ENCODE measurements around the gene REX1BD. TPM values are rescaled to one million over a fixed set of nuclear protein-coding genes. Genes with fewer than 3 reads are reported as not detected.
"Not testable (repeated sequence)": the region's sequence is repeated elsewhere in the genome, so short reads cannot be mapped to it uniquely, and the experiment has no call there.

Gene REX1BD
- total RNA-seq, result 10 to 100 TPM; 62.9 to 68.5 TPM

DNA sequence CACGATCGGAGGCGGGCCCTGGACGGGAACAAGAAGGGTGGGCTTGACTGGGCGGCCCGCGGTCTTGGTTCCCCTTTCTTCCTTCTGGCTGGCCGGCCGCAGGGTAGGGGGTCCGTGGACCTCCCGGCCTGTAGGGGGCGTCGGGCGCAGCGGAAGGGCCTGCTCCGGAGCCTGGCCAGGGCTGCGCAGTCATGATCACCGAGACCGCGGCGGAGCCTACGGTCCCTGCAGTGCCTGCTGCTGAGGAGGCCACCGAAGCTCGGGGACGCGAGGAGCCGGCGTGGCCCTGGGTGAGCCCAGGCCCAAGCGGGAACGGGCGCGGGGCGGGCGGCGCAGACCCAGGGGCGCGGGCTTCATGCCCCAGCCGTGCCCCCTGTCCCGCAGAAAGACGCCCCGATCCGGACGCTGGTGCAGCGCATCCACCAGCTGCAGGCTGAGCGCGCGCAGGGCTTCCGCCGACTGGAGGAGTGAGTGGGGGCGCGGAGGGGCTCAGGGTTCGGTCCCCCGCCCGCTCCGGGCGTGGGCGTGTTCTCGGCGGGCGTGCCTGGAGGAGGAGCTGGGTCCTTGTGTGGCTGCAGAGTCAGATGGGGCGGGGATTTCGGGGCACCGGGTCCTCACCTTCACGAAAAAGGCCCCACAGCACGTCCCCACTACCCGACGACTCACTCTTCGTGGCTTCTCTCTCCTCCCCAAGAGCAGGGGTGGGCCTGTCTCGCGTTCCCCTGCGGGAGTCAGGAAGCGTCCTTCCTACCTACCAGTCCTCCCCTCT is at the start of gene REX1BD:
TSS of gene REX1BD (plus strand) at position 188 of the 769 bp plus-strand sequence. CDS start at position 192, 4 bp downstream.
- peaks cover 27% of the 10 kb centered on the region for H3K4me1 Mint-ChIP-seq (ENCODE audit: low read depth)
- intact Hi-C loops (cut with micrococcal nuclease), result loop anchor here (1.0 to 5.0 kb wide), 8 partner anchors 17 to 331 kb away; partner anchors contain the start of genes COPE, DDX49, ELL and KLHL26
- peak within 1 kb of the TSS; percentile 87 for H3K4me3 Mint-ChIP-seq
- H3K36me3 Mint-ChIP-seq (ENCODE audit: low read depth), result peaks cover 6% of the 10 kb centered on the region
- H3K27ac Mint-ChIP-seq, result peak within 1 kb of the TSS; percentile 87
- CTCF ChIA-PET, result interaction anchor here (0.6 to 4.4 kb wide), 22 partner anchors 8 to 550 kb away, joined by 3 to 39 read pairs (median 3); partner anchors contain the start of genes COPE, CRTC1, DDX49 and ELL
- peak; percentile 83 for DNase-seq
- H3K27me3 Mint-ChIP-seq (ENCODE audit: low read depth), result no peaks in the 10 kb centered on the region
- no peaks in the 10 kb centered on the region for H3K9me3 Mint-ChIP-seq

- CTCF ChIA-PET, result no interaction called here
- Mint-ChIP-seq H3K9me3 (no peaks in the 10 kb centered on the region), H3K27me3 (ENCODE audit: low read depth) (no peaks in the 10 kb centered on the region), H3K4me3 (no peak overlapping the region), H3K27ac (no peak overlapping the region), H3K4me1 (ENCODE audit: low read depth) (peaks cover 18% of the 10 kb centered on the region), H3K36me3 (ENCODE audit: low read depth) (peaks cover 7% of the 10 kb centered on the region)
- intact Hi-C loops (cut with micrococcal nuclease), result no loop called here
- no peak for DNase-seq
Observed at GRCh38 chr19:18539372-18539771, 49.2 kb upstream of the REX1BD start.

DNA sequence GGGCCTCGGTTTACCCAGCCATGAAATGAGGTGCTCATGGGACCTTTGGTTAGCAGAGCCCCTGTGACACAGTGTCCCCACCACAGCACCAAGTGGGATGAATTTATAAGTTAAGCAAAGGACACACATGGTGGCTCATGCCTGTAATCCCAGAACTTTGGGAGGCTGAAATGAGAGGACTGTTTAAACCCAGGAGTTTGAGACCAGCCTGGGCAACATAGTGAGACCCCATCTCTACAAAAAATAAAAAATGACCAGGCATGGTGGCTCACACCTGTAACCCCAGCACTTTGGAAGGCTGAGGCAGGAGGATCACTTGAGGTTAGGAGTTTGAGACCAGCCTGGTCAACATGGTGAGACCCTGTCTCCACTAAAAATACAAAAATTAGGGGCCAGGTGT is 48.4 kb upstream of the REX1BD start:
- not testable (repeated sequence) for H3K9me3 Mint-ChIP-seq
- CTCF ChIA-PET, result interaction anchor here (0.6 kb wide), 1 partner anchor 28 kb away, joined by 3 read pairs; no protein-coding TSS in a partner anchor

DNA sequence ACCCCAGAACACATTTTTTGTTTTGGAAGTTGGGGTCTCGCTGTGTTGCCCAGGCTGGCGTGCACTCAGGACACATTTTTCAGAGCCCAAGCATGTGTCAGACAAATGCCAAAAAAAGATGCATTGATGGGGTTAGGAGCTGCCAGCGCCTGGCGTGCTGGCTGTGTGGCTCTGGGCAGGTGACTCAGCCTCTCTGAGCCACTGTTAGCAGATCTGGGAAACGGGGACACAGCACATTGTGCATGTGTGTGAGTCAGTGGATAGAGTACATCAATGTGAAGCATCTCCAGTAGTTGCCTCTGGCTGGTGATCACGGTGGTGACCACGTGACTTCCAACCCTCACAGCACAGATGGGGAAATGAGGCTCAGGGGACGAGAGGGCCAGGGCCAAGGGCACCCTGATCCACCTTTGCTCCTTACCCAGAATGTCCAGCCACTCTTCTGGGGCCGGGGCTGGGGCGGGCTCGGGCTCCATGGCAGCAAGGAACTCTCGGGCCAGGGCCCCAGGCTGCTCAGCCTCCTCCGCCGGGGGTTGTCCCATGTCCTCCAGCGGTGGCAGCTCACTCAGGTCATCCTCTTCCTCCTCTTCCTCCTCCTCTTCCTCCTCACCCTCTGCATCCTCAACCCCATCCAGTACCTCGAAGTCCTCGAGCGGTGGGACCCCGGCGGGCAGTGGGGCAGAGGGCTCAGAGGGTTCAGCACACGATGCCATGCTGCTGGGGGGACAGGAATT is 47.2 kb upstream of the REX1BD start:
- H3K4me1 Mint-ChIP-seq (ENCODE audit: low read depth), result peaks cover 21% of the 10 kb centered on the region
- peak overlapping the region; percentile 86 for H3K27ac Mint-ChIP-seq
- H3K36me3 Mint-ChIP-seq (ENCODE audit: low read depth), result peaks cover 6% of the 10 kb centered on the region
- no peaks in the 10 kb centered on the region for H3K27me3 Mint-ChIP-seq (ENCODE audit: low read depth)
- peak overlapping the region; percentile 83 for H3K4me3 Mint-ChIP-seq
- H3K9me3 Mint-ChIP-seq, result no peaks in the 10 kb centered on the region
- no peak for DNase-seq
- intact Hi-C loops (cut with micrococcal nuclease), result no loop called here
- CTCF ChIA-PET, result interaction anchor here (1.0 to 1.7 kb wide), 2 partner anchors 12 to 18 kb away, joined by 3 to 4 read pairs; no protein-coding TSS in a partner anchor

More for the DNA sequence above, 48.4 kb upstream of the REX1BD start:
- intact Hi-C loops (cut with micrococcal nuclease); H3K27me3 Mint-ChIP-seq (ENCODE audit: low read depth); H3K4me3 Mint-ChIP-seq; H3K36me3 Mint-ChIP-seq (ENCODE audit: low read depth); H3K27ac Mint-ChIP-seq; DNase-seq: not testable (repeated sequence)
- H3K4me1 Mint-ChIP-seq (ENCODE audit: low read depth), result peaks cover 21% of the 10 kb centered on the region

DNA sequence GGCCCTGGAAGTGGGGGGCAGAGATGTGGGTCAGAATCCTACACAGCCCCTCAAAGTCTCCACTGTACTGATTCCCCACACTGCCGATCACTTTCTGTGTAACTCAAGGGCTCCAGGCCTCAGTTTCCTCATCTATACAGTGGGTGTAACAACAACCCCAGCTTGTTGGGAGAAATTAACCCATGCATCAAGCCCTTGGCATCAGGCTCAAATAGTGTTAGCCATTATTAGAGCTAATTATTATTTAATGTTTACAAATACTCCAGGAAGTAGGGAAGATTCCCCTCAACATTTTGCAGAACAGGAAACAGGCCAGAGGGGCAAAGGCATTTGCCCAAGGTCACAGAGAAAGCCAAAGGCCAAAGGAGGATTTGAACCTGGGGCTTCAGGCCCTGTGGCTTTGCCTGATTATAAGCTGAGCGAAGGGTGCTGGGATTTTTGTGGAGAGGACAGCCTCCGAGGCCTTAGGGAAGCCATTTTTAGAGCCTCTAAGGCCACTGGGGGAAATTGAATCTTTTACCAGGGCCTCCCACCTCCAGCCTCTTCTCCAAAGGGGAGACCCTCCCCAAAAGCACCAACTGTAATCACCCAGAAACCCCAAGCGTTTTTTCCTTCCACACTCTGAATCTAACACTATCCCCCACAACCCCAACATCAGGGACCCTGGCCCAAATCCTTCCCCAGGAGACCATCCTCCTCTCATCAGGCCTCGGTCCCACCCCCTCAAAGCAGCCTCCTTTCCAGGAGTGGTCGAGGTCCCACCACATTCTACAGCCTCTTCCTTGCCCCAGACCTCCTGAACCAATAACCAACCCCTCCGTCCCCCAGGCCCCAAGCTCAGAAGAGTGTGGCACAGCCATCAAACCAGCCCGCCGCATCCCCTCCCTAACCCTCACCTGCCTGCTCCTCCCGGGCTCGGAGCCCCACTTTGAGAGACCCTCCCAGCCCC is 46.3 kb upstream of the REX1BD start:
- CTCF ChIA-PET, result interaction anchor here (1.0 to 1.7 kb wide), 3 partner anchors 11 to 46 kb away, joined by 3 to 4 read pairs (median 3); no protein-coding TSS in a partner anchor
- DNase-seq, result no peak
- Mint-ChIP-seq H3K9me3 (no peaks in the 10 kb centered on the region), H3K4me1 (ENCODE audit: low read depth) (peaks cover 21% of the 10 kb centered on the region), H3K27ac (peak overlapping the region; percentile 86), H3K27me3 (ENCODE audit: low read depth) (no peaks in the 10 kb centered on the region), H3K4me3 (peak overlapping the region; percentile 83), H3K36me3 (ENCODE audit: low read depth) (peaks cover 3% of the 10 kb centered on the region)
- intact Hi-C loops (cut with micrococcal nuclease), result loop anchor here (2.0 kb wide), 1 partner anchor 491 kb away; the partner anchor contains the start of genes ARMC6 and SUGP2

DNA sequence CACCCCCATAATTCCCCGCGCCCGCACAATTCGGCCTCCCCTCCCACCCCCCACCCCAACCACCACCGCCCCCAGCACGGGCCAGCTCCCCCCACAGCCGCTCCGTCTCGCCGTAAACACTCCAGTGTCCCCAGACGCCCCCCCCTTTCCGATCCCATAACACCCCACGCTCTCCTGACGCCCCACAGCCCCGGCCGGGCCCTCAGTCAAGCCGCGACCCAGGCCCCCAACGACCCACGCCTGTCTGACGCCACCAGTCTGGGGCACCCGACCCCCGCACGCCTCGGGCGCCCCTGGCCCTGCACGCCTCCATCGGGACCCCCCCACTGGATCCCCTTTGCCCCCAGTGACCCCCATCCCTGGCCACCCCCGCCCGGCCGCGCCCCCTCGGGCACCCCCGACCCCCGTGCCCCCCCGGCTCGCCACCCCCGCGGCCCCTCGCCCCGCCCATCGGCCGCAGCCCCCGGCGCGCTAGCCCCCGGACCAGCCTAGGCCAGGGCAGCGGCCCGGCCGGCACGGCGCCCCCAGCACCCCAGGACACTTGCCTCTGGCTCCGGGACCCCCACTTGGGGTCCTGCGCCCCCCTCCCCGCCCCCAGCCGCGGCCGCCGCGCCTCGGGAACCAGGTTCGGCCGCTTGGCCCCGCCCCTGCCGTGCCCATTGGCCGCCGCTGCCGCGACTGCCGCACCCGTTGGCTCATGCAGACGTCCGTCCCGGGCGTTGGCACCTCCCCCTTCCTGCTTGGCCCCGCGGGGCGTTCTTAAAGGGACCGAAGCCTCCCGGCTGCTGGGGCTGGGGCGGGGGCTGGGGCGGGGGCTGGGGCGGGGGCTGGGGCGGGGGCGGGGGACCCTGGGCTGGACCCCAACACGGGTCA is 45.4 kb upstream of the REX1BD start, which contains the start of gene FKBP8:
TSS of gene FKBP8 (minus strand) at position 633 of the 873 bp plus-strand sequence. CDS start 1,603 bp downstream, outside the sequence.
- intact Hi-C loops (cut with micrococcal nuclease), result loop anchor here (1.0 to 2.0 kb wide), 2 partner anchors 376 to 490 kb away; partner anchors contain the start of genes ARMC6, COPE, DDX49 and SUGP2

GRCh38 chr19:18543814-18544475 is 44.7 kb upstream of the REX1BD start:
- peak overlapping the region; percentile 88 for H3K4me3 Mint-ChIP-seq

More for the DNA sequence above, 45.4 kb upstream of the REX1BD start, which contains the start of gene FKBP8:
- peak; percentile 97 for DNase-seq
- no peaks in the 10 kb centered on the region for H3K9me3 Mint-ChIP-seq
- H3K27me3 Mint-ChIP-seq (ENCODE audit: low read depth), result no peaks in the 10 kb centered on the region
- H3K27ac Mint-ChIP-seq, result peak within 1 kb of the TSS; percentile 95
- CTCF ChIA-PET, result interaction anchor here (1.0 to 2.2 kb wide), 10 partner anchors 10 to 100 kb away, joined by 3 to 12 read pairs (median 4); partner anchors contain the start of gene ELL
- H3K4me1 Mint-ChIP-seq (ENCODE audit: low read depth), result peaks cover 21% of the 10 kb centered on the region
- H3K36me3 Mint-ChIP-seq (ENCODE audit: low read depth), result peaks cover 3% of the 10 kb centered on the region
- H3K4me3 Mint-ChIP-seq, result peak within 1 kb of the TSS; percentile 88

GRCh38 chr19:18551631-18552030 is 37.0 kb upstream of the REX1BD start:
- Mint-ChIP-seq H3K27me3 (ENCODE audit: low read depth) (no peaks in the 10 kb centered on the region), H3K27ac (no peak overlapping the region), H3K4me3 (no peak overlapping the region), H3K9me3 (no peaks in the 10 kb centered on the region), H3K4me1 (ENCODE audit: low read depth) (no peaks in the 10 kb centered on the region), H3K36me3 (ENCODE audit: low read depth) (no peaks in the 10 kb centered on the region)
- CTCF ChIA-PET, result no interaction called here
- DNase-seq, result no peak
- intact Hi-C loops (cut with micrococcal nuclease), result no loop called here

More at GRCh38 chr19:18543814-18544475, 44.7 kb upstream of the REX1BD start:
- DNase-seq, result peak; percentile 92
- intact Hi-C loops (cut with micrococcal nuclease), result loop anchor here (1.0 to 2.0 kb wide), 8 partner anchors 13 to 489 kb away; partner anchors contain the start of genes ARMC6, COPE, DDX49 and ELL
- H3K27me3 Mint-ChIP-seq (ENCODE audit: low read depth), result no peaks in the 10 kb centered on the region
- no peaks in the 10 kb centered on the region for H3K9me3 Mint-ChIP-seq
- H3K36me3 Mint-ChIP-seq (ENCODE audit: low read depth), result peaks cover 3% of the 10 kb centered on the region
- CTCF ChIA-PET, result interaction anchor here (0.7 to 2.2 kb wide), 12 partner anchors 10 to 303 kb away, joined by 3 to 12 read pairs (median 4); partner anchors contain the start of gene ELL
- H3K27ac Mint-ChIP-seq, result peak overlapping the region; percentile 95
- peaks cover 21% of the 10 kb centered on the region for H3K4me1 Mint-ChIP-seq (ENCODE audit: low read depth)

- peak; percentile 99 for DNase-seq
- Mint-ChIP-seq H3K27ac (peak within 1 kb of the TSS; percentile 92), H3K4me1 (ENCODE audit: low read depth) (peaks cover 24% of the 10 kb centered on the region), H3K36me3 (ENCODE audit: low read depth) (peaks cover 4% of the 10 kb centered on the region), H3K9me3 (no peaks in the 10 kb centered on the region), H3K4me3 (peak within 1 kb of the TSS; percentile 93), H3K27me3 (ENCODE audit: low read depth) (no peaks in the 10 kb centered on the region)
- intact Hi-C loops (cut with micrococcal nuclease), result loop anchor here (1.0 kb wide), 6 partner anchors 13 to 362 kb away; partner anchors contain the start of genes COPE, DDX49, ELL and JUND
- CTCF ChIA-PET, result interaction anchor here (0.7 to 5.0 kb wide), 5 partner anchors 8 to 95 kb away, joined by 3 to 26 read pairs (median 5); partner anchors contain the start of genes ELL and REX1BD
Observed at GRCh38 chr19:18557411-18558201, 31.0 kb upstream of the REX1BD start, which contains the start of gene KXD1. Gene KXD1, plus strand, starts transcription at chr19:18557870. Its CDS starts 4,187 bp downstream, at chr19:18562057.
